HG02588 (cell line): Measurements from ENCODE around the gene PCBP1.
A peak's percentile ranks its signal among the peaks of the same experiment; 100 is the strongest.
"Not testable (repeated sequence)": the region's sequence is repeated elsewhere in the genome, so short reads cannot be mapped to it uniquely, and the experiment has no call there.

Experiments used
- ATAC-seq: cut with Tn5 transposase; IDR thresholded peaks from one replicate; pipeline ENCODE4 v1.9.1; 2021; ENCODE audit warnings: mild to moderate bottlenecking, moderate library complexity; ENCODE audit not compliant: unreplicated experiment

PCBP1 gene

DNA sequence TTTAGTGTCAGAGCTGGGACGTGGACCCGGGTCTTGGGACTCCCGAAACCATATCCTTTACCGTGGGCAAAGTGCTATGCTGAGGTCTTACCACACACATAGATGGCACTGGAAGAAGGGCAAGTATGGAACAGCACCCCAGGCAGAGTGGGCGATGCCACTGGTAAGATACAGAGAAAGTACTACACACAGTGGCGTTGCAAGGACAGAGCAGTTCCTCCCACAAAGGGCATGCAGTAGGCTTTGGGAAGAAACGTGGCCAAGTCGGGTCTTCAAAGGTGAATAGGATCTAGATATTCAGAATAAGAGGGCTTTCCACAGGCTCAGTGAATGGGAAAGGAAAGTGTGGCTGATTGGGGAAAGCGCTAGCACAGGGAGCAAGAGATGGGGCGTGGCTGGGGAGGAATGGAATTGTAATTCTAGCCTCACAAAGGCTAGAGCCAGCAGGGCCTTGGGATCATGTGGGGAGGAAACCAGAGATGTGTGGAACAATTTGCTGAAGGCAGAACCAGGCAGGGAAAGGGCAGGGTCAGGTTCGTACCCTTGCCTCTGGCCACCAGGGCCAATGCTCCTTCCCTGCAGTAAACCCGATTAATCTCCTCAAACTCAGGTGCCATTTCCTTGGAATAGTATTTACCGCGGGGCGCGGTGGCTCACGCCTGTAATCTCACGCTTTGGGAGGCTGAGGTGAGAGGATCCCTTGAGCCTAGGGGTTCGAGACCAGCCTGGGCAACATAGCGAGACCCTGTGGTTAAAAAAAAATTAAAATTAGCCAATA is 36.0 kb downstream of the PCBP1 start:
- ATAC-seq = no peak

DNA sequence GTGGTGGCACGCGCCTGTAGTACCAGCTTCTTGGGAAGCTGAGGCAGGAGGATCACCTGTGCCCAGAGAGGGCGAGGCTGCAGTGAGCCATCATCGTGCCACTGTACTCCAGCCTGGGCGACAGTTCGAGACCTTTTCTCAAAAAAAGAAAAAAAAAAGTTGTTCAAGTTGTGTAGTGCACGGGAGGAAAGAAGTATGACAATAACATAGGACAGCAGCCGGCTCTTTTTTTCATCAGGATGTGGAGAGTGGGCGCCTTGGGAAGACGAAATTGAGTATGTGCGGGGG is 36.5 kb downstream of the PCBP1 start:
- ATAC-seq = no peak

GRCh38 chr2:70124983-70125480 is 37.8 kb downstream of the PCBP1 start:
- ATAC-seq = peak; percentile 35

DNA sequence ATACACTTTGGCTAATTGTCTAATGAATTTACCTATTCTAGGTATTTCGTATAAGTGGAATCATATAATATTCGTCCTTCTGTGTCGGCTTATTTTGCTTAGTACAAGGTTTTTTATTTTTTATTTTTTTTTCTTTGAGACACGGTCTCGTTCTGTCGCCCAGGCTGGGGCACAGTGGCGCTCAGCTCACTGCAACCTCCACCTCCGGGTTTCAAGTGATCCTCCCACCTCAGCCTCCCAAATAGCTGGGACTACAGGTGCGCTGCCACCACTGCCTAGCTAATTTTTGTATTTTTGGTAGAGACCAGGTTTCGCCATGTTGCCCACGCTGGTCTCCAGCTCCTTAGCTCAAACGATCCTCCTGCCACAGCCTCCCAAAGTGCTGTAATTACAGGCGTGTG is 38.2 kb downstream of the PCBP1 start:
- no peak for ATAC-seq

- ATAC-seq = no peak
Observed at GRCh38 chr2:70126413-70126812, 39.1 kb downstream of the PCBP1 start.

DNA sequence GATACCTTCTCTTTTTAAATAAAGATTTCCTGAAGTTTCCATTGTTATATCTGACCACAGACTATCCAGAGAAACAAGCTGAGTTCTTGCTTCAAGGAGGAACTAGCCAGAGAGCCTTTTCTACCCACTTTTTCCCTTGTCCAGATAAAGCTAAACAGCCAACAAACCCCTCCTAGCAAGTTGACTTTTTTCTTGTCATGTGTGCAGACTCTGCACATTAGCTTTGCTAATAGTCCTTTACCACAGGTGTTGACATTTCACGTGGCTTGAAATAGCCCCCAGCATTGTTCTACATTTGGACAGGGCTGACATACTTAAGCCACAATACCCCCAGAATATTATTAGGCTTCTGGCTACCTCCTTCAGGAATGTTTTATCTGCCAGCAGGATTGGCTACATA is 40.7 kb downstream of the PCBP1 start:
- ATAC-seq = no peak

DNA sequence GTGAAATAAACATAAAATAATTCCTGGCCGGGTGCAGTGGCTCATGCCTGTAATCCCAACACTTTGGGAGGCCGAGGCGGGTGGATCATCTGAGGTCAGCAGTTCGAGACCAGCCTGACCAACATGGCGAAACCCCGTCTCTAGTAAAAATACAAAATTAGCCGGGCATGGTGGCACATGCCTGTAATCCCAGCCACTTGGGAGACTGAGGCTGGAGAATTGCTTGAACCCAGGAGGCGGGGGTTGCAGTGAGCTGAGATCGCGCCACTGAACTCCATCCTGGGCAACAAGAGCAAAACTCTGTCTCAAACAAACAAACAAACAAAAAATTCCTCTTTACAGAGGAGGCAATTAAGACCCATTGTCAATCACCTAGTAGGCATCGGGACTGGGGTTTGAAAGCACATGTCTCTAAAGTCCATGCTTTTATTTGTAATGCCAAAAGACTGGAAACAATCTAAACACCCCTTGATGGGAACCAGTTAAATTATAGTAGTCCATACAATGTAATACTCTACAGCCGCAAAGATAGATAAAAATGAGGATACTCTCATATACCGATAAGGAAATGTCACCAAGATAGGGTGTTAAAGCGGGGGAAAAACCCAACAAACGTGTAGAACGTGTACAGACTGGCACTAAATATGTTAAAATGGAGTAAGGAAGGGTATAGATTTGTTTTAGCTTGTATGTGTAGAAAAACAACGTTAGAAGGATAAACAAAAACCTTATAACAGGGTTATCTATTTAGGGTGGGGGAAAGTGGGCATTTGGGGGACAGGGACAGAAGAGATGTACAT is 44.3 kb downstream of the PCBP1 start:
- ATAC-seq = not testable (repeated sequence)

DNA sequence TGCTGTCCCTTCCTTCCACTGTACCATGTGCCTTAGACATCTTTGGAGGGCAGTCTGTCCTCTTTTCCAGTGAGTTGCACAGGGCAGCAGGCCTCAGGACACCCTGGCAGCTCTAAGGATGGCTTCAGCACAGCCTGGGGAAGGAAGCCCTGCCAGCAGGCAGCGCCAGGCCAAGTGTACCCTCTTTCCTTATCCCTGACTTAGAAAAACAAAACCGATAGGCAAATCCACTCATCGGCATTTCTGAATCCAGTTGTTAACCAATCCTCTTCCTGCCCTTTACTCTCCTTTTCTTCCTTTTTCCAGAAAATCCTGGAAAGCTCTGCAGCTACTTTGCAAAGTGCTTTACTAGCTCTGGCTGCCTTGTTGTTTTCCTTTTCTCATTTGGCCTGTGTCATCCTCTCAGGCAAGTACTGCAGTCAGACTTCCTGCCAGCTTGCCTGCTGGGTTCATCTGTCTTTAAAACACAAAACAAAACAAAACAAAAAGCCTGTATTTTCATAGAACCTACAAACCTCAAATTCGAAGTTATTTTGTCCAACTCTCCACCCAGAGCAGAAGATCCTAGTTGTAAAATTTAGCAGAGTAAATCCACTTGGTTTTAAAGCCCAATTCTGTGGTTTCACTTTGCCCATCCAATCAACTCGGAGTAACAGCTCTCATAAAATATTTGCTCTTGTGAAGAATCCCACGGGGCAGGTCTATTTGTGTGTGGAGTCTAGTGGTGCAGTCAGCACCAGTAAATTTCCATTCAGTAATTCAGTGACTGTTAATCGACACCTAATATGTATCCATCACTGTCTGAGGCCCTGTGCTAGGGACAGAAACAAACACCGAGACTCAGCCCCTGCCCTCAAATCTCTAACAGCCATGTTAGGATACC is 45.2 kb downstream of the PCBP1 start:
- peak; percentile 35 for ATAC-seq

DNA sequence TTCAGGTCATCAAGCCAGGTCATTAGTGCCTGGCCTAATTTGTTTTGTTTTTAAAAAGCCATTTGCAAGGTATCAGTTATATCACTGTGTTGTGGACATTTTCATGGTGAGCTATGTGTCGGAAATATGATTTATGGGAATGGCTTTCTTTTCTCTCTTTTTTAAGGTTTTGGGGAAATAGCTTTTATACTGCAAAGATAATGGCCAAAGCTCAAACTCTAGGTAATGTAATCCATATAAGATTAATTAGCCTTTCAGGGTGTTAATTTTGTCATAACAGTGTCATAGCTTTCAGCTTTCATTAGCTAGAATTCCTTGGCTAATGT is 45.8 kb downstream of the PCBP1 start:
- no peak for ATAC-seq

DNA sequence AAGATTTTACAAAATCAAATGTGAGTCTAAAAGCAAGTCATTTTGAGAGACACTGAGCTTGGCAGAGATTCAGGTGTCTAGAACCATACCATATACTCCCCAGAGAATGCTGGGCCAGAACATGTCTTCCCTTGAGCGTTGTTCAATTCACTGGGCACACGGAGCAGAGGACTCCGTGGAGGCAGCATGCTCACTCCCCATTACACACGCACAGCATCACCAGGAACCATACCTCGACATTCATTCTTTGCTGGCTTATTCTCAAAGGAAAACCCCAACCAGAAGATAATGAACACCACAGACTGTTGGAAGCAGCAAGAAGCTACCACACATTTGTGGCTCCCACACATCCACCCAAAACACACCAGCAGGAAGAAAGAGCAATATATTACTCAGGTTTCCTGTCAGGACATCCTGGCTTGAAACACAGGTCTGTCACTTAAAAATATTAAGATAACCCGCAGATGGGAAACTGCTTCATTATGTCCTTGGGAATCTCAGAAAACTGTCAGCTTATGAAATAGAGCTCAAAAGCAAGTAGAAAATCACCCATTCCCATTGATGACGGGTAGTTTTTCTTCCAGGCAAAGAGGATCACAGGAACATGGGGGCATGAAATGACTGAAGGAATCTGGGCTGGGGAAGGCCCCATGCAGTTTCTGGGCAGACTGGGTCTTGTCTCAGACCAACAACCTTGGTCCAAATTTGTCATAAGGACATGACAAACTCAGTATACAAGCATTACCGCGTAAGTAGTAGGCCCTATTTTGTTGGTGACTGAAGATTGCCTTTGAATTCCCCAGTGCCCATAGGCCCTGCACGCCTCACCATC is 46.4 kb downstream of the PCBP1 start:
- no peak for ATAC-seq

GRCh38 chr2:70134323-70134983 is 47.2 kb downstream of the PCBP1 start:
- ATAC-seq = not testable (repeated sequence)
